Prostate gland (tissue), 2 donors: Measurements from ENCODE around the gene SOD2.

Experiments
- POLR2A ChIP-seq: fragments of 450-650 bp; IDR thresholded peaks from one replicate; pipeline ENCODE4 v1.6.1; 2016; ENCODE audit warnings: antibody characterized with exemption, mild to moderate bottlenecking
- POLR2AphosphoS5 ChIP-seq: sonication (generic); formaldehyde crosslinking; IDR thresholded peaks from one replicate; pipeline ENCODE4 v1.6.1; 2017; ENCODE audit warnings: antibody characterized with exemption
- TF ChIP-seq, protein P1 (sequence below), 4 experiments: fragments of 200-600 bp in 2 of 4; fragments of 450-650 bp in 2 of 4; sonication (generic) in 2 of 4; IDR thresholded peaks; 1 replicate in 3 of 4; 2 replicates in 1 of 4; pipeline ENCODE4 v1.5.1; 2016 to 2019; ENCODE audit warnings: antibody characterized with exemption in 4 of 4, mild to moderate bottlenecking in 2 of 4, moderate library complexity in 2 of 4

DNA sequence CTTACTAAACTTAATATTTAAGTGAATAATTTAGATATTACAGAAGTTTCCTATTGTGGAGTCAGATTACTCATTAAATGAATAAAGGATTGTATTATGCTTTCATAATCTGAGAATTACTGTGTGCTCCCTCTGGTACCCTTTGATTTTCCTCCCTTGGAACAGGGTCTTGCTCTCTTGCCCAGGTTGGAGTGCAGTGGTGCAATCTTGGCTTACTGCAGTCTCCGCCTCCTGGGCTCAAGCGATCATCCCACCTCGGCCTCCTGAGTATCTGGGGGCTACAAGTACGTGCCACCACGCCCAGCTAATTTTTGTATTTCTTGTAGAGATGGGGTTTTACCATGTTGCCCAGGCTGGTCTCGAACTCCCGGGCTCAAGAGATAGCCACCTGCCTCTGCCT is 43.9 kb upstream of the SOD2 start:
- TF ChIP-seq, protein P1, sequence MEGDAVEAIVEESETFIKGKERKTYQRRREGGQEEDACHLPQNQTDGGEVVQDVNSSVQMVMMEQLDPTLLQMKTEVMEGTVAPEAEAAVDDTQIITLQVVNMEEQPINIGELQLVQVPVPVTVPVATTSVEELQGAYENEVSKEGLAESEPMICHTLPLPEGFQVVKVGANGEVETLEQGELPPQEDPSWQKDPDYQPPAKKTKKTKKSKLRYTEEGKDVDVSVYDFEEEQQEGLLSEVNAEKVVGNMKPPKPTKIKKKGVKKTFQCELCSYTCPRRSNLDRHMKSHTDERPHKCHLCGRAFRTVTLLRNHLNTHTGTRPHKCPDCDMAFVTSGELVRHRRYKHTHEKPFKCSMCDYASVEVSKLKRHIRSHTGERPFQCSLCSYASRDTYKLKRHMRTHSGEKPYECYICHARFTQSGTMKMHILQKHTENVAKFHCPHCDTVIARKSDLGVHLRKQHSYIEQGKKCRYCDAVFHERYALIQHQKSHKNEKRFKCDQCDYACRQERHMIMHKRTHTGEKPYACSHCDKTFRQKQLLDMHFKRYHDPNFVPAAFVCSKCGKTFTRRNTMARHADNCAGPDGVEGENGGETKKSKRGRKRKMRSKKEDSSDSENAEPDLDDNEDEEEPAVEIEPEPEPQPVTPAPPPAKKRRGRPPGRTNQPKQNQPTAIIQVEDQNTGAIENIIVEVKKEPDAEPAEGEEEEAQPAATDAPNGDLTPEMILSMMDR (IDR thresholded peaks at IDR 0.05), result no peak
- TF ChIP-seq POLR2A (no peak), POLR2AphosphoS5 (no peak)
